ENCODE measurements around the gene CREB1. TPM values are rescaled to one million over a fixed set of nuclear protein-coding genes. Genes with fewer than 3 reads are reported as not detected.

Gene CREB1
- total and polyA plus RNA-seq, 4 donors: 5.4 to 79.6 (median 35.1) TPM

DNA sequence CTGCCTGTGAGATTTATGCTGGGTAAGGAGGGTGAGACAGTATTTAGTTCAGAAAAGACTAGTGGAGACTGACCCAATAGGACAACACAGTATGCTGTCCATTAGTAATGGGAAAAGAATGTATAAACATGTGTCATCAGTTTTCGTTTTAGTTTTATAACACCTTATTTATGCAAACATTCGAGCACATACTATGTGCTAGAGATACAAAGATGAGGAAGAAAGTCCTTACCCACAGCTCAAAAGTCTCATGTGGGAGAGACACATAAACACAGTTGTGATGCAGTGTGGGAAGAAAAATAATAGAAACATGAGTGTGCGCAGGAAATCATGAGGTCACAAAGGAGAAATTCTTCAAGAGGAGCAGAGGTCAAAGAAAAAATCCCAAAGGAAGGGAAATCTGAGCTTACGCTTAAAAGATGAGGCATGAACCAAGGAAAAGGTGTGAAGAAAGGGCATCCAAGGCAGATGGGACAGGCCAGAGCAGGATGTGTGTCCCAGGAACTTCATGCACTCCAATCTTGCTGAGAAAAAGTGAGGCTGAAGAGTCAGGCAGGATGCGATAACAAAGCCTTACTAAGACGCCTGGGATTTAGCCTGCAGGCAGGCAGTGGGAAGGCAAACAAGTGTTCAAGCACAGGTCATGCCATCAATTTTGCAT is 87.4 kb downstream of the CREB1 start:
- DNase-seq (peak in 2 of 3 donors; percentile 69 to 73), ATAC-seq (ENCODE audit: insufficient read depth, low FRiP score) (peak; percentile 13)
- Histone ChIP-seq H3K9ac (ENCODE audit: insufficient read depth in 1 of 2, low read length in 2 of 2) (peak overlapping the region in 1 of 2 donors; percentile 55), H3K9me3 (ENCODE audit: control insufficient read depth in 4 of 4, insufficient read depth in 3 of 4, low read length in 3 of 4) (no peaks in the 10 kb centered on the region), H3K4me1 (ENCODE audit: control insufficient read depth in 5 of 5, insufficient read depth in 5 of 5, low read length in 5 of 5) (peaks cover 0 to 15% (median 6%) of the 10 kb centered on the region in 5 donors), H3K27ac (ENCODE audit: low read depth in 1 of 2, low read length in 1 of 2) (peak overlapping the region in 1 of 2 donors; percentile 37), H3K27me3 (ENCODE audit: control insufficient read depth in 3 of 3, insufficient read depth in 3 of 3, low read length in 2 of 3) (no peaks in the 10 kb centered on the region), H3K4me3 (no peak overlapping the region), H3K36me3 (ENCODE audit: control insufficient read depth in 4 of 4, insufficient read depth in 4 of 4, low read length in 4 of 4) (peaks cover 0 to 11% (median 7%) of the 10 kb centered on the region in 4 donors)
- TF ChIP-seq CTCF (IDR thresholded peaks at IDR 0.05; ENCODE audit: control extremely low read depth, extremely low read depth): no peak
- WGBS, 2 donors: 73 to 87% methylated on average over 6 of the region's 6 CpGs

- ATAC-seq (ENCODE audit: insufficient read depth, low FRiP score): no peak
- Histone ChIP-seq H3K27ac (ENCODE audit: low read depth in 1 of 2, low read length in 1 of 2) (no peak overlapping the region), H3K27me3 (ENCODE audit: control insufficient read depth in 3 of 3, insufficient read depth in 3 of 3, low read length in 2 of 3) (no peaks in the 10 kb centered on the region), H3K36me3 (ENCODE audit: control insufficient read depth in 4 of 4, insufficient read depth in 4 of 4, low read length in 4 of 4) (peaks cover 0 to 11% (median 4%) of the 10 kb centered on the region in 4 donors), H3K4me1 (ENCODE audit: control insufficient read depth in 5 of 5, insufficient read depth in 5 of 5, low read length in 5 of 5) (peaks cover 0 to 22% (median 6%) of the 10 kb centered on the region in 5 donors), H3K9me3 (ENCODE audit: control insufficient read depth in 4 of 4, insufficient read depth in 3 of 4, low read length in 3 of 4) (no peaks in the 10 kb centered on the region), H3K9ac (ENCODE audit: insufficient read depth in 1 of 2, low read length in 2 of 2) (no peak overlapping the region), H3K4me3 (no peak overlapping the region)
- DNase-seq: no peak
- 17 to 58% methylated on average over 4 of the region's 4 CpGs for WGBS, 2 donors
- TF ChIP-seq CTCF (IDR thresholded peaks at IDR 0.05; ENCODE audit: control extremely low read depth, extremely low read depth): no peak
These were observed 90.0 kb downstream of the CREB1 start for GRCh38 chr2:207619764-207620203.

GRCh38 chr2:207621501-207622039 is 91.8 kb downstream of the CREB1 start:
- H3K27me3 ChIP-seq (ENCODE audit: control insufficient read depth in 3 of 3, insufficient read depth in 3 of 3, low read length in 2 of 3): no peaks in the 10 kb centered on the region
- ATAC-seq (ENCODE audit: insufficient read depth, low FRiP score): no peak
- H3K9ac ChIP-seq (ENCODE audit: insufficient read depth in 1 of 2, low read length in 2 of 2): no peak overlapping the region
- no peak for TF ChIP-seq CTCF (IDR thresholded peaks at IDR 0.05; ENCODE audit: control extremely low read depth, extremely low read depth)
- WGBS, 2 donors: 87 to 93% methylated on average over 10 of the region's 10 CpGs
- H3K9me3 ChIP-seq (ENCODE audit: control insufficient read depth in 4 of 4, insufficient read depth in 3 of 4, low read length in 3 of 4): no peaks in the 10 kb centered on the region
- peaks cover 0 to 7% (median 3%) of the 10 kb centered on the region in 4 donors for H3K36me3 ChIP-seq (ENCODE audit: control insufficient read depth in 4 of 4, insufficient read depth in 4 of 4, low read length in 4 of 4)
- H3K4me1 ChIP-seq (ENCODE audit: control insufficient read depth in 5 of 5, insufficient read depth in 5 of 5, low read length in 5 of 5): peaks cover 0 to 31% (median 6%) of the 10 kb centered on the region in 5 donors
- DNase-seq: no peak
- no peak overlapping the region for H3K4me3 ChIP-seq
- no peak overlapping the region for H3K27ac ChIP-seq (ENCODE audit: low read depth in 1 of 2, low read length in 1 of 2)
